Endothelial cell of umbilical vein (primary cell): ENCODE data around the gene SS18. TPM values are rescaled to one million over a fixed set of nuclear protein-coding genes. Genes with fewer than 3 reads are reported as not detected.

Experiments
- BruUV-seq: library from RNA; stranded (reverse); fragments of 400-500 nt; replicated peaks from 2 replicates; lab custom pipeline; 2021; lab: Mats Ljungman, UMichigan
- CTCF ChIA-PET: fragments of 300-600, 350-600 bp; sonication (Branson Sonifier 250); formaldehyde crosslinking; loops from one replicate; lab custom pipeline; 2021; ENCODE audit warnings: antibody characterized with exemption, inconsistent platforms; lab: Charles Lee
- POLR2A ChIA-PET: fragments of 300-600, 350-600 bp; sonication (Branson Sonifier 250); formaldehyde crosslinking; loops from one replicate; lab custom pipeline; 2021; ENCODE audit warnings: antibody characterized with exemption, inconsistent platforms; lab: Charles Lee
- DNase-seq: peaks from one replicate; pipeline ENCODE4 v3.0.0-alpha.2; 2011; ENCODE audit warnings: low read depth, low spot score
- FAIRE-seq: peaks from 2 replicates; lab custom pipeline; 2011; peaks lifted over from hg19 to GRCh38; lab: Jason Lieb, UNC
- H2AFZ ChIP-seq: 2 replicates; pipeline ENCODE4 v1.6.0; 2012; ENCODE audit warnings: low read depth, low read length, control low read depth, inconsistent platforms
- H3K27ac ChIP-seq: 2 replicates; pipeline ENCODE4 v1.5.1; 2011; ENCODE audit warnings: low read depth, mild to moderate bottlenecking, control low read depth, low read length, moderate library complexity; ENCODE audit not compliant: insufficient read depth
- H3K27me3 ChIP-seq, 2 experiments: 2 replicates each; pipeline versions ENCODE4 v1.6.0 to v1.6.1; 2011; ENCODE audit warnings: low read length in 2 of 2, mixed read lengths in 1 of 2; ENCODE audit not compliant: control insufficient read depth in 2 of 2, insufficient read depth in 2 of 2
- H3K36me3 ChIP-seq, 2 experiments: 2 replicates in 1 of 2; 3 replicates in 1 of 2; pipeline ENCODE4 v1.5.1; 2011; ENCODE audit warnings: low read length in 2 of 2, mild to moderate bottlenecking in 1 of 2, moderate library complexity in 1 of 2; ENCODE audit not compliant: control insufficient read depth in 2 of 2, insufficient read depth in 2 of 2; ENCODE audit errors: extremely low read depth in 1 of 2
- H3K4me1 ChIP-seq: 3 replicates; pipeline ENCODE4 v1.5.1; 2011; ENCODE audit warnings: mild to moderate bottlenecking, low read length; ENCODE audit not compliant: control insufficient read depth, insufficient read depth; ENCODE audit errors: extremely low read depth
- H3K4me2 ChIP-seq: 2 replicates; pipeline ENCODE4 v1.6.1; 2011; ENCODE audit warnings: low read length, control low read depth, mixed read lengths; ENCODE audit not compliant: insufficient read depth
- H3K4me3 ChIP-seq, 3 experiments: fragments of 200-600 bp in 1 of 3; sonication (generic), shearing (Covaris generic) in 1 of 3; replicated peaks in 1 of 3; 2 replicates each; pipeline ENCODE4 v1.5.1; 2011 to 2016; ENCODE audit warnings: control low read depth in 3 of 3, low read length in 3 of 3, mild to moderate bottlenecking in 2 of 3, inconsistent platforms in 1 of 3, low read depth in 1 of 3, moderate library complexity in 1 of 3; ENCODE audit not compliant: insufficient read depth in 1 of 3
- H3K79me2 ChIP-seq: 2 replicates; pipeline ENCODE4 v1.6.0; 2012; ENCODE audit warnings: low read length, inconsistent platforms; ENCODE audit not compliant: control insufficient read depth, insufficient read depth
- H3K9ac ChIP-seq: replicated peaks from 2 replicates; pipeline ENCODE3; 2011; ENCODE audit warnings: low read length, control low read depth; ENCODE audit not compliant: insufficient read depth; ENCODE audit errors: extremely low read depth
- H3K9me1 ChIP-seq: replicated peaks from 3 replicates; pipeline ENCODE4 v1.6.0; 2011; ENCODE audit warnings: mild to moderate bottlenecking, low read length; ENCODE audit not compliant: control insufficient read depth, insufficient read depth; ENCODE audit errors: extremely low read depth
- H3K9me3 ChIP-seq: replicated peaks from 2 replicates; pipeline ENCODE4 v1.5.1; 2012; ENCODE audit warnings: low read length, inconsistent platforms; ENCODE audit not compliant: control insufficient read depth, insufficient read depth
- H4K20me1 ChIP-seq: replicated peaks from 2 replicates; pipeline ENCODE3; 2011; ENCODE audit warnings: mild to moderate bottlenecking, low read length; ENCODE audit not compliant: control insufficient read depth, insufficient read depth; ENCODE audit errors: extremely low read depth
- CTCF ChIP-seq, 2 donors: IDR thresholded peaks; 1 replicate in 1 of 2; 2 replicates in 1 of 2; pipeline ENCODE4 v1.5.1; 2011; ENCODE audit warnings: low read length in 2 of 2, mild to moderate bottlenecking in 2 of 2, moderate library complexity in 2 of 2, control low read depth in 1 of 2, inconsistent platforms in 1 of 2, low read depth in 1 of 2; ENCODE audit not compliant: insufficient read depth in 1 of 2; ENCODE audit errors: extremely low read depth in 1 of 2
- EZH2 ChIP-seq: IDR thresholded peaks from 2 replicates; pipeline ENCODE4 v1.6.1; 2012; ENCODE audit warnings: borderline replicate concordance, low read depth, mild to moderate bottlenecking, moderate library complexity, low read length, inconsistent platforms; ENCODE audit not compliant: severe bottlenecking
- FOS ChIP-seq: IDR thresholded peaks from 2 replicates; pipeline ENCODE4 v1.6.1; 2011; ENCODE audit warnings: mild to moderate bottlenecking, low read length, moderate library complexity, borderline replicate concordance; ENCODE audit not compliant: insufficient read depth
- GATA2 ChIP-seq: IDR thresholded peaks from 2 replicates; pipeline ENCODE4 v1.7.0; 2011; ENCODE audit warnings: low read depth, mild to moderate bottlenecking, moderate library complexity, mixed read lengths, low read length; ENCODE audit not compliant: insufficient read length, insufficient read depth
- JUN ChIP-seq: IDR thresholded peaks from 2 replicates; pipeline ENCODE4 v1.6.1; 2011; ENCODE audit warnings: borderline replicate concordance, low read depth; ENCODE audit not compliant: insufficient read length, insufficient read depth
- MAX ChIP-seq: IDR thresholded peaks from 2 replicates; pipeline ENCODE4 v1.6.1; 2011; ENCODE audit not compliant: insufficient read depth, insufficient read length
- MYC ChIP-seq: IDR thresholded peaks from one replicate; pipeline ENCODE4 v1.6.1; 2011; ENCODE audit warnings: mild to moderate bottlenecking, low read depth, low read length
- POLR2A ChIP-seq: IDR thresholded peaks from 2 replicates; pipeline ENCODE4 v1.6.1; 2012; ENCODE audit warnings: low read depth, mild to moderate bottlenecking, control low read depth, low read length
- POLR2AphosphoS5 ChIP-seq: IDR thresholded peaks from 2 replicates; pipeline ENCODE4 v1.6.1; 2012; ENCODE audit warnings: low read depth, mild to moderate bottlenecking, control low read depth, low read length, moderate library complexity; ENCODE audit not compliant: insufficient read depth
- dilution Hi-C: fragments of 300-500 bp; cut with MboI; formaldehyde crosslinking; loops from one replicate; pipeline ENCODE4 v1.15.0; 2019; ENCODE audit warnings: low sequenced_read_pairs; ENCODE audit not compliant: extremely low pct_ligation_motif_present
- intact Hi-C: fragments of 100-400 bp; cut with micrococcal nuclease; formaldehyde crosslinking; loops from one replicate; pipeline ENCODE4 v1.10.0; 2022
- polyA plus RNA-seq, 4 experiments: library from polyadenylated mRNA; depleted of rRNA in 3 of 4; stranded (reverse) in 3 of 4; unstranded in 1 of 4; fragments of >200 nt; gene quantifications; 2 replicates each; pipeline versions ENCODE4 v1.2.1 to v1.2.3, GENCODE V29; 2011 to 2012; ENCODE audit warnings: missing spikeins in 1 of 4
- total RNA-seq: library from RNA; stranded (reverse); gene quantifications from 2 replicates; pipeline ENCODE4 v1.2.3, GENCODE V29; 2021

The SS18 gene
- total and polyA plus RNA-seq, 2 donors (not counting 3 experiments of a cell fraction or from before 2014, with no cell fraction given), result 68.4 to 204 TPM

DNA sequence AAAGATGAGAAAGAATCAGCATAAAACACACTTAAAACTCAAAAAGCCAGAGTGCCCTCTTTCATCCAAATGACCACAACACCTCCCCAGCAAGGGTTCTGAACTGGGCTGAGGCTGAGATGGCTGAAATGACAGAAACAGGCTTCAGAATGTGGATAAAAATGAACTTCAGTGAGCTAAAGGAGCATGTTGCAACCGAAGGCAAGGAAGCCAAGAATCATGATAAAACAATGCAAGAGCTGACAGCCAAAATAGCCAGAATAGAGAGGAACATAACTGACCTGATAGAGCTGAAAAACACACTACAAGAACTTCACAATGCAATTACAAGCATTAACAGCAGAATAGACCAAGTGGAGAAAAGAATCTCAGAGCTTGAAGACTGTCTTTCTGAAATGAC, 31.1 kb upstream of the SS18 start:
- DNase-seq (no peak), FAIRE-seq (no peak)
- intact Hi-C loops, result no loop called here
- H3K4me1 ChIP-seq, result no peaks in the 10 kb centered on the region
- H3K27ac ChIP-seq, result no peak overlapping the region
- CTCF ChIA-PET, result no interaction called here
- no peak overlapping the region for H2AFZ ChIP-seq
- H4K20me1 ChIP-seq, result no peaks in the 10 kb centered on the region
- H3K9me3 ChIP-seq, result no peaks in the 10 kb centered on the region
- no peak overlapping the region for H3K9ac ChIP-seq
- BruUV-seq, result no TSS peak
- POLR2A ChIA-PET, result no interaction called here
- no peaks in the 10 kb centered on the region for H3K36me3 ChIP-seq
- dilution Hi-C loops, result no loop called here
- no peak for TF ChIP-seq FOS
- TF ChIP-seq MYC, result no peak
- TF ChIP-seq CTCF (IDR thresholded peaks at IDR 0.05; ENCODE audit: extremely low read depth in 1 of 2, insufficient read depth in 1 of 2, low read depth in 1 of 2, low read length in 2 of 2), result no peak
- TF ChIP-seq POLR2A, result no peak
- no peak for TF ChIP-seq POLR2AphosphoS5
- TF ChIP-seq JUN, result no peak
- TF ChIP-seq MAX, result no peak
- TF ChIP-seq EZH2, result no peak
- TF ChIP-seq GATA2, result no peak
- no peaks in the 10 kb centered on the region for H3K79me2 ChIP-seq
- H3K9me1 ChIP-seq, result peaks cover 3% of the 10 kb centered on the region
- no peak overlapping the region for H3K4me2 ChIP-seq
- no peak overlapping the region for H3K4me3 ChIP-seq
- no peaks in the 10 kb centered on the region for H3K27me3 ChIP-seq
